Measurements from ENCODE around the gene ATP1A1. TPM values are rescaled to one million over a fixed set of nuclear protein-coding genes. Genes with fewer than 3 reads are reported as not detected.

ATP1A1 gene
- total RNA-seq, 2 experiments from 2014 or later = 251 to 262 TPM

DNA sequence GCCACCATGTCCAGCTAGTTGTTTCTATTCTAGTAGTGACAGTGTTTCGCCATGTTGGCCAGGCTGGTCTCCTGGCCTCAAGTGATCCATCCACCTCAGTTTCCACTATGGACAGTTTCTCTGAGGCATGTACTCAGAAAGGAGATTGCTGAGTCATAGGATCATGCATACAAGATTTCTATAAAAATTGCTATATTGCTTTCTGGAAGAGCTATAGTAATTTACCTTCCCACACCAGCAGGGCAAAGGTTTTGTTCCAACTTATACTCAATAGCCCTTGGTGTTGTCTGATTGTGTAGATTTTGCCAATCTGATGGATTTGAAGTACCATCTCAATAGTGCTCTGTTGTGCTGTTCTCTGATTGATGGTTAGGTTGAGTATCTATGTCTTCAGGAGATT lies 15.6 kb upstream of the ATP1A1 start:
- DNase-seq = no peak
- no peaks in the 10 kb centered on the region for H3K27me3 Mint-ChIP-seq
- Histone ChIP-seq H3K36me3 (ENCODE audit: insufficient read depth, low read length) (no peaks in the 10 kb centered on the region), H3K4me1 (ENCODE audit: insufficient read depth, low read length) (peaks cover 4% of the 10 kb centered on the region), H3K4me3 (ENCODE audit: low read length) (no peak overlapping the region), H3K9me3 (ENCODE audit: control insufficient read depth in 1 of 2, insufficient read depth in 1 of 2, low read length in 2 of 2) (peaks cover 0 to 4% of the 10 kb centered on the region in 2 experiments), H3K27me3 (ENCODE audit: control insufficient read depth in 1 of 2, insufficient read depth in 2 of 2, low read length in 2 of 2) (no peaks in the 10 kb centered on the region), H3K27ac (ENCODE audit: low read depth in 1 of 2, low read length in 2 of 2) (no peak overlapping the region)
- ChIA-PET POLR2A (interaction anchor here (0.7 to 1.7 kb wide), 3 partner anchors 9 to 14 kb away, joined by 3 to 4 read pairs (median 4); no protein-coding TSS in a partner anchor), CTCF (interaction anchor here (0.6 to 1.2 kb wide), 3 partner anchors 13 to 159 kb away, joined by 3 to 4 read pairs (median 3); no protein-coding TSS in a partner anchor)
- no peak overlapping the region for H3K4me3 Mint-ChIP-seq
- no peaks in the 10 kb centered on the region for H3K36me3 Mint-ChIP-seq (ENCODE audit: low read depth)
- intact Hi-C loops (cut with DNase I, micrococcal nuclease) = no loop called here
- TF ChIP-seq, protein P1, sequence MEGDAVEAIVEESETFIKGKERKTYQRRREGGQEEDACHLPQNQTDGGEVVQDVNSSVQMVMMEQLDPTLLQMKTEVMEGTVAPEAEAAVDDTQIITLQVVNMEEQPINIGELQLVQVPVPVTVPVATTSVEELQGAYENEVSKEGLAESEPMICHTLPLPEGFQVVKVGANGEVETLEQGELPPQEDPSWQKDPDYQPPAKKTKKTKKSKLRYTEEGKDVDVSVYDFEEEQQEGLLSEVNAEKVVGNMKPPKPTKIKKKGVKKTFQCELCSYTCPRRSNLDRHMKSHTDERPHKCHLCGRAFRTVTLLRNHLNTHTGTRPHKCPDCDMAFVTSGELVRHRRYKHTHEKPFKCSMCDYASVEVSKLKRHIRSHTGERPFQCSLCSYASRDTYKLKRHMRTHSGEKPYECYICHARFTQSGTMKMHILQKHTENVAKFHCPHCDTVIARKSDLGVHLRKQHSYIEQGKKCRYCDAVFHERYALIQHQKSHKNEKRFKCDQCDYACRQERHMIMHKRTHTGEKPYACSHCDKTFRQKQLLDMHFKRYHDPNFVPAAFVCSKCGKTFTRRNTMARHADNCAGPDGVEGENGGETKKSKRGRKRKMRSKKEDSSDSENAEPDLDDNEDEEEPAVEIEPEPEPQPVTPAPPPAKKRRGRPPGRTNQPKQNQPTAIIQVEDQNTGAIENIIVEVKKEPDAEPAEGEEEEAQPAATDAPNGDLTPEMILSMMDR (IDR thresholded peaks at IDR 0.05) = no peak
- no peak for ATAC-seq (ENCODE audit: poor library complexity)
- H3K27ac Mint-ChIP-seq = no peak overlapping the region
- H3K9me3 Mint-ChIP-seq = no peaks in the 10 kb centered on the region
- H3K4me1 Mint-ChIP-seq (ENCODE audit: low read depth) = peaks cover 51% of the 10 kb centered on the region

DNA sequence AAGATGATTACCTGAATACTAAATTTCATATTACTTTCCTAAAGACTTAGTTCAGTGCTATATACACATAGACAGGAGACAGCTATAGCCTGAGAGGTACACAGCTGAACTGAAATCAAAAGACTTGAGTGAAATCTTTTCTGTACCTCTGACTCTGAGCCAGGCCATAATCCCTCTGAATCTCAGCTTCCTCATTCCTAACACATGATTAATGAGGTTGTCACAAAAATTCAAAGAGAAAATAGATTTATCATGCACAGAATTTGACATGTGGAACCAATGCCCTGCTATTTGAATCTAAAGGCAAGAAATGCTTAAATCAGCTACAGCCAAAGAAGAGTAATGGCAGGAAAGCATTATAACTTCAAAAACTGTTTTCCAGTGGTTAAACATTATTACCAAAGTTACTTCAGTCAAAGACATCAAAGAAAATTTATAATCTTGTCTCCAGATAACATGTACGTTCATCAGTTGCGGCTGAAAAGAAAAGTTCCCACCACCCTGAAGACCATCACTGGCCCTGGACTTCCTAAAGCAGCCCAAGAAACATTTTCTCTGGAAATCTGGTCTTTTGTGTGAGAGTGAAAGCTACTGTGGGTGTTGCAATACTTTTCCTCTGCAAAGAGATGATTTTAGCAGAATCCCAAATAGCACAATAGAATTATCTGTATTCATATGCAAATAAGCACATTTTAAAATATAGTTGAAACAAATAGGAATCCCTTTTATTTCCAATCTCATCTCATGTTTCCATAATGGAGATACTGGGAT lies 13.8 kb upstream of the ATP1A1 start:
- POLR2A ChIA-PET = interaction anchor here (0.5 to 1.2 kb wide), 3 partner anchors 10 to 132 kb away, joined by 3 read pairs; no protein-coding TSS in a partner anchor
- no peak for DNase-seq
- no peak for ATAC-seq (ENCODE audit: poor library complexity)
- intact Hi-C loops (cut with DNase I, micrococcal nuclease) = loop anchor here in 1 of 2 experiments (2.0 kb wide), 1 partner anchor 18 kb away; no protein-coding TSS in a partner anchor
- TF ChIP-seq, protein P1 (IDR thresholded peaks at IDR 0.05) = no peak
- Mint-ChIP-seq H3K36me3 (ENCODE audit: low read depth) (no peaks in the 10 kb centered on the region), H3K4me1 (ENCODE audit: low read depth) (peaks cover 44% of the 10 kb centered on the region), H3K9me3 (no peaks in the 10 kb centered on the region), H3K27me3 (no peaks in the 10 kb centered on the region), H3K4me3 (no peak overlapping the region), H3K27ac (no peak overlapping the region)
- H3K27me3 ChIP-seq (ENCODE audit: control insufficient read depth in 1 of 2, insufficient read depth in 2 of 2, low read length in 2 of 2) = no peaks in the 10 kb centered on the region
- no peaks in the 10 kb centered on the region for H3K36me3 ChIP-seq (ENCODE audit: insufficient read depth, low read length)
- H3K4me3 ChIP-seq (ENCODE audit: low read length) = no peak overlapping the region
- CTCF ChIA-PET = interaction anchor here (0.8 to 1.5 kb wide), 3 partner anchors 126 to 220 kb away, joined by 3 to 4 read pairs (median 3); no protein-coding TSS in a partner anchor
- H3K9me3 ChIP-seq (ENCODE audit: control insufficient read depth in 1 of 2, insufficient read depth in 1 of 2, low read length in 2 of 2) = peaks cover 0 to 4% of the 10 kb centered on the region in 2 experiments
- H3K27ac ChIP-seq (ENCODE audit: low read depth in 1 of 2, low read length in 2 of 2) = no peak overlapping the region
- H3K4me1 ChIP-seq (ENCODE audit: insufficient read depth, low read length) = no peaks in the 10 kb centered on the region

DNA sequence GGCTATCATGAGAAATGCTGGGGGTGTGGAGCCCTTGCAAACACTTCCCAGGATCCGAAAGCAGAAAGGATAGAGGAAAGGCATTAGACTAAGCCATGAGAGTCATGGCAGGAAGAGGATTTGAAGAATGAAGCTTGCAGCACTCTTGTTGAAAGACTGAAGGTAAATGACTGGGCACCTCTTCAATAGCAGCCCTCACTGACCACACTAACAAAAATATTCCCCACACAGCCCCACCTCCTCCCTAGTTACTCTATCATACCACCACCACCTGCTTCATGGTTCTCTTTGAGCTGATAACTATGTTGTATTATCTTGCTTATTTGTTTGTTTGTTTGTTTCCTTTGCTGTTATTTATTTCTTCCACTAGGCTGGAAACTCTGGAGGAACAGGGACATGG lies 13.2 kb upstream of the ATP1A1 start:
- intact Hi-C loops (cut with DNase I, micrococcal nuclease) = loop anchor here (2.0 to 5.0 kb wide), 3 partner anchors 17 to 127 kb away; no protein-coding TSS in a partner anchor
- peaks cover 44% of the 10 kb centered on the region for H3K4me1 Mint-ChIP-seq (ENCODE audit: low read depth)

More for the DNA sequence above, 13.2 kb upstream of the ATP1A1 start:
- no peaks in the 10 kb centered on the region for H3K36me3 Mint-ChIP-seq (ENCODE audit: low read depth)
- H3K27ac ChIP-seq (ENCODE audit: low read depth in 1 of 2, low read length in 2 of 2) = no peak overlapping the region
- H3K4me3 ChIP-seq (ENCODE audit: low read length) = no peak overlapping the region
- no peaks in the 10 kb centered on the region for H3K27me3 ChIP-seq (ENCODE audit: control insufficient read depth in 1 of 2, insufficient read depth in 2 of 2, low read length in 2 of 2)
- peaks cover 0 to 4% of the 10 kb centered on the region in 2 experiments for H3K9me3 ChIP-seq (ENCODE audit: control insufficient read depth in 1 of 2, insufficient read depth in 1 of 2, low read length in 2 of 2)
- H3K4me1 ChIP-seq (ENCODE audit: insufficient read depth, low read length) = no peaks in the 10 kb centered on the region
- ChIA-PET POLR2A (interaction anchor here (0.5 to 1.2 kb wide), 4 partner anchors 16 to 627 kb away, joined by 3 to 4 read pairs (median 3); no protein-coding TSS in a partner anchor), CTCF (interaction anchor here (1.4 to 1.5 kb wide), 2 partner anchors 218 to 221 kb away, joined by 3 to 4 read pairs; no protein-coding TSS in a partner anchor)
- no peak overlapping the region for H3K27ac Mint-ChIP-seq
- ATAC-seq (ENCODE audit: poor library complexity) (no peak), DNase-seq (no peak)
- no peaks in the 10 kb centered on the region for H3K36me3 ChIP-seq (ENCODE audit: insufficient read depth, low read length)
- TF ChIP-seq, protein P1 (IDR thresholded peaks at IDR 0.05) = no peak
- H3K27me3 Mint-ChIP-seq = no peaks in the 10 kb centered on the region
- H3K9me3 Mint-ChIP-seq = no peaks in the 10 kb centered on the region
- H3K4me3 Mint-ChIP-seq = no peak overlapping the region
